ENCODE results near the gene TUBG1. TPM values are rescaled to one million over a fixed set of nuclear protein-coding genes. Genes with fewer than 3 reads are reported as not detected.
A peak's percentile ranks its signal among the peaks of the same experiment; 100 is the strongest.

TUBG1 gene
- total and polyA plus RNA-seq, 4 donors = 12.5 to 51.1 (median 27.1) TPM

DNA sequence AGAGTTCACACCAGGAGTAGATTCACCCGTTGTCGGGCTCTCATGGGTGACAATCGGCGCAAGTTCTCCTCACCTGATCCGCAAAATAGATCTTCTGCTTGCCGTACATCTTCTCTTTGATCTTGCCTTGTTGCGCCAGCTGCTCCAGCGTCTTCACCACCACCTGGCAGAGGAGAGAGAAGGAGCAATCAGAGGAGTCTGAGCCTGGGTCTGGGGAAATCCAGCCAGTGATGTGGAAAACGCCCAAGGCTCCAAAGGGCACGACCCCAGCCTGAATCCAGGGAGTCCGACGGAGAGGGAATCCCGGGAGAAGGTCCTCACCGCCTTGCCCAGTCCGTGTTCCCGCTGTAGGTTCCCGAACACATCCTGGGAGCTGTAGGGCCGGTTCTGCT lies 32.3 kb upstream of the TUBG1 start:
- peaks cover 3 to 20% (median 15%) of the 10 kb centered on the region in 4 donors for H3K4me1 ChIP-seq (ENCODE audit: control insufficient read depth in 4 of 4, insufficient read depth in 4 of 4, low read length in 3 of 4)
- peak overlapping the region; percentile 7 to 51 (median 47) for H3K4me3 ChIP-seq (ENCODE audit: low read depth in 1 of 3, low read length in 3 of 3)
- peak overlapping the region; percentile 42 to 89 for H3K27ac ChIP-seq (ENCODE audit: low read depth in 1 of 2, low read length in 2 of 2)
- H3K9ac ChIP-seq (ENCODE audit: low read depth in 1 of 2, low read length in 2 of 2) = no peak overlapping the region
- no peak for DNase-seq (ENCODE audit: low spot score)
- TF ChIP-seq GABPA (IDR thresholded peaks at IDR 0.05 in 1 of 2, conservative IDR thresholded peaks at IDR 0.05 in 1 of 2) (no peak), JUND (IDR thresholded peaks at IDR 0.05) (no peak)
- WGBS = 11% methylated on average over 18 of the region's 18 CpGs
- no peaks in the 10 kb centered on the region for H3K9me3 ChIP-seq (ENCODE audit: control insufficient read depth in 4 of 4, low read length in 3 of 4)
- peaks cover 3 to 41% (median 26%) of the 10 kb centered on the region in 4 donors for H3K36me3 ChIP-seq (ENCODE audit: control insufficient read depth in 4 of 4, insufficient read depth in 3 of 4, low read depth in 1 of 4, low read length in 3 of 4)
- H3K27me3 ChIP-seq (ENCODE audit: control insufficient read depth in 4 of 4, insufficient read depth in 4 of 4, low read length in 3 of 4) = no peaks in the 10 kb centered on the region

DNA sequence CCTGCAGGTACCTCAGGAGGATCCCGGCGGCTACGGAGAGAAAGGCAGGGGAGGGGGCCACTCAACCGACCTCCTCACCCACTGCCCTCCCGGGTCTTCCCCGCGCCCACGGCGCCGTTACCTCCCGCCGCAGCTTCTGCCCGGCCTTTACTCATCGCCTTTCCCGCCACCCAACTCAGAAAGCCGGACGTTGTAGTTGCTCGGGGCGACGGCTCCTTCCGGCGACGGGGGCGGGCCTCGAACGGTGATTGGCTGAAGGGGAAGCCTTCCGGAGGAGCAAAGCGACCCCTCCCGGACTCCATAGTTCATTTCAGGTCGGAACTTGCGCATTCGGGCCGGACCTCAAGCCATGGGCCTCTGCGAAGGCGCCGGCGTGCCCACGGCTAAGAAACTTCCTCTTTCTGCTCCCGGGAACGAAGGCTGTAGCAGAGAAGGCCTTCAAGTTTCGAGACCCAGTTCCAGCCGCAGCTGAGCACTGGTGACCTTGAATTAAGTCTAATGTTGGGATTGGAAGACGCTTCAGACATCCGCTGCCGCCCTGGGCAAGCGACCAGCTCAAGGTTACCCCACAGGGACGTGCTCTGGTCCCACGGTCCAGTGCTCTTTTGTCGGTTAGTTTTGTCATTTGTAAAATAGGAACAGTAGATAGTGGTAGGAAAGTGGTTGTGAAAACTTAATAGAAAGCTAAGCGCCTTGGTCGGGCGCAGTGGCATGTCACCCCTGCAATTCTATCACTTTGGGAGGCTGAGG lies 31.8 kb upstream of the TUBG1 start, which contains the start of gene PSMC3IP:
Gene PSMC3IP, minus strand, starts transcription at position 198 of the 750 bp plus-strand sequence. Its CDS starts 43 bp downstream, at position 155.
- Histone ChIP-seq H3K9me3 (ENCODE audit: control insufficient read depth in 4 of 4, low read length in 3 of 4) (no peaks in the 10 kb centered on the region), H3K27me3 (ENCODE audit: control insufficient read depth in 4 of 4, insufficient read depth in 4 of 4, low read length in 3 of 4) (no peaks in the 10 kb centered on the region), H3K9ac (ENCODE audit: low read depth in 1 of 2, low read length in 2 of 2) (peak within 1 kb of the TSS; percentile 89 to 97), H3K36me3 (ENCODE audit: control insufficient read depth in 4 of 4, insufficient read depth in 3 of 4, low read depth in 1 of 4, low read length in 3 of 4) (peaks cover 5 to 42% (median 28%) of the 10 kb centered on the region in 4 donors), H3K4me1 (ENCODE audit: control insufficient read depth in 4 of 4, insufficient read depth in 4 of 4, low read length in 3 of 4) (peaks cover 3 to 19% (median 13%) of the 10 kb centered on the region in 4 donors), H3K27ac (ENCODE audit: low read depth in 1 of 2, low read length in 2 of 2) (peak within 1 kb of the TSS; percentile 85 to 89), H3K4me3 (ENCODE audit: low read depth in 1 of 3, low read length in 3 of 3) (peak within 1 kb of the TSS; percentile 51 to 97 (median 78))
- TF ChIP-seq, protein P1, sequence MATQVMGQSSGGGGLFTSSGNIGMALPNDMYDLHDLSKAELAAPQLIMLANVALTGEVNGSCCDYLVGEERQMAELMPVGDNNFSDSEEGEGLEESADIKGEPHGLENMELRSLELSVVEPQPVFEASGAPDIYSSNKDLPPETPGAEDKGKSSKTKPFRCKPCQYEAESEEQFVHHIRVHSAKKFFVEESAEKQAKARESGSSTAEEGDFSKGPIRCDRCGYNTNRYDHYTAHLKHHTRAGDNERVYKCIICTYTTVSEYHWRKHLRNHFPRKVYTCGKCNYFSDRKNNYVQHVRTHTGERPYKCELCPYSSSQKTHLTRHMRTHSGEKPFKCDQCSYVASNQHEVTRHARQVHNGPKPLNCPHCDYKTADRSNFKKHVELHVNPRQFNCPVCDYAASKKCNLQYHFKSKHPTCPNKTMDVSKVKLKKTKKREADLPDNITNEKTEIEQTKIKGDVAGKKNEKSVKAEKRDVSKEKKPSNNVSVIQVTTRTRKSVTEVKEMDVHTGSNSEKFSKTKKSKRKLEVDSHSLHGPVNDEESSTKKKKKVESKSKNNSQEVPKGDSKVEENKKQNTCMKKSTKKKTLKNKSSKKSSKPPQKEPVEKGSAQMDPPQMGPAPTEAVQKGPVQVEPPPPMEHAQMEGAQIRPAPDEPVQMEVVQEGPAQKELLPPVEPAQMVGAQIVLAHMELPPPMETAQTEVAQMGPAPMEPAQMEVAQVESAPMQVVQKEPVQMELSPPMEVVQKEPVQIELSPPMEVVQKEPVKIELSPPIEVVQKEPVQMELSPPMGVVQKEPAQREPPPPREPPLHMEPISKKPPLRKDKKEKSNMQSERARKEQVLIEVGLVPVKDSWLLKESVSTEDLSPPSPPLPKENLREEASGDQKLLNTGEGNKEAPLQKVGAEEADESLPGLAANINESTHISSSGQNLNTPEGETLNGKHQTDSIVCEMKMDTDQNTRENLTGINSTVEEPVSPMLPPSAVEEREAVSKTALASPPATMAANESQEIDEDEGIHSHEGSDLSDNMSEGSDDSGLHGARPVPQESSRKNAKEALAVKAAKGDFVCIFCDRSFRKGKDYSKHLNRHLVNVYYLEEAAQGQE (IDR thresholded peaks at IDR 0.05) = no peak
- TF ChIP-seq GABPA (IDR thresholded peaks at IDR 0.05 in 1 of 2, conservative IDR thresholded peaks at IDR 0.05 in 1 of 2) (peak; percentile 83 to 97), TAF1 (conservative IDR thresholded peaks at IDR 0.05) (no peak), JUND (IDR thresholded peaks at IDR 0.05) (peak in 1 of 2 donors; percentile 49), RAD21 (IDR thresholded peaks at IDR 0.05) (peak in 1 of 2 donors; percentile 52), FOXA2 (IDR thresholded peaks at IDR 0.05) (no peak), EGR1 (IDR thresholded peaks at IDR 0.05; ENCODE audit: low read depth in 2 of 2) (peak; percentile 80 to 85), FOXA1 (IDR thresholded peaks at IDR 0.05) (no peak), SP1 (IDR thresholded peaks at IDR 0.05) (peak; percentile 78), NR2F2 (IDR thresholded peaks at IDR 0.05) (peak; percentile 55), HNF4A (conservative IDR thresholded peaks at IDR 0.05) (peak; percentile 28 to 38), RXRA (IDR thresholded peaks at IDR 0.05) (peak; percentile 91 to 97), YY1 (IDR thresholded peaks at IDR 0.05) (peak; percentile 78)
- TF ChIP-seq, protein P2, sequence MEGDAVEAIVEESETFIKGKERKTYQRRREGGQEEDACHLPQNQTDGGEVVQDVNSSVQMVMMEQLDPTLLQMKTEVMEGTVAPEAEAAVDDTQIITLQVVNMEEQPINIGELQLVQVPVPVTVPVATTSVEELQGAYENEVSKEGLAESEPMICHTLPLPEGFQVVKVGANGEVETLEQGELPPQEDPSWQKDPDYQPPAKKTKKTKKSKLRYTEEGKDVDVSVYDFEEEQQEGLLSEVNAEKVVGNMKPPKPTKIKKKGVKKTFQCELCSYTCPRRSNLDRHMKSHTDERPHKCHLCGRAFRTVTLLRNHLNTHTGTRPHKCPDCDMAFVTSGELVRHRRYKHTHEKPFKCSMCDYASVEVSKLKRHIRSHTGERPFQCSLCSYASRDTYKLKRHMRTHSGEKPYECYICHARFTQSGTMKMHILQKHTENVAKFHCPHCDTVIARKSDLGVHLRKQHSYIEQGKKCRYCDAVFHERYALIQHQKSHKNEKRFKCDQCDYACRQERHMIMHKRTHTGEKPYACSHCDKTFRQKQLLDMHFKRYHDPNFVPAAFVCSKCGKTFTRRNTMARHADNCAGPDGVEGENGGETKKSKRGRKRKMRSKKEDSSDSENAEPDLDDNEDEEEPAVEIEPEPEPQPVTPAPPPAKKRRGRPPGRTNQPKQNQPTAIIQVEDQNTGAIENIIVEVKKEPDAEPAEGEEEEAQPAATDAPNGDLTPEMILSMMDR (IDR thresholded peaks at IDR 0.05; ENCODE audit: low read depth, low read length, missing input control) = peak; percentile 22
- TF ChIP-seq, protein P3, sequence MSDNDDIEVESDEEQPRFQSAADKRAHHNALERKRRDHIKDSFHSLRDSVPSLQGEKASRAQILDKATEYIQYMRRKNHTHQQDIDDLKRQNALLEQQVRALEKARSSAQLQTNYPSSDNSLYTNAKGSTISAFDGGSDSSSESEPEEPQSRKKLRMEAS (IDR thresholded peaks at IDR 0.05) = peak; percentile 43
- TF ChIP-seq, protein P4, sequence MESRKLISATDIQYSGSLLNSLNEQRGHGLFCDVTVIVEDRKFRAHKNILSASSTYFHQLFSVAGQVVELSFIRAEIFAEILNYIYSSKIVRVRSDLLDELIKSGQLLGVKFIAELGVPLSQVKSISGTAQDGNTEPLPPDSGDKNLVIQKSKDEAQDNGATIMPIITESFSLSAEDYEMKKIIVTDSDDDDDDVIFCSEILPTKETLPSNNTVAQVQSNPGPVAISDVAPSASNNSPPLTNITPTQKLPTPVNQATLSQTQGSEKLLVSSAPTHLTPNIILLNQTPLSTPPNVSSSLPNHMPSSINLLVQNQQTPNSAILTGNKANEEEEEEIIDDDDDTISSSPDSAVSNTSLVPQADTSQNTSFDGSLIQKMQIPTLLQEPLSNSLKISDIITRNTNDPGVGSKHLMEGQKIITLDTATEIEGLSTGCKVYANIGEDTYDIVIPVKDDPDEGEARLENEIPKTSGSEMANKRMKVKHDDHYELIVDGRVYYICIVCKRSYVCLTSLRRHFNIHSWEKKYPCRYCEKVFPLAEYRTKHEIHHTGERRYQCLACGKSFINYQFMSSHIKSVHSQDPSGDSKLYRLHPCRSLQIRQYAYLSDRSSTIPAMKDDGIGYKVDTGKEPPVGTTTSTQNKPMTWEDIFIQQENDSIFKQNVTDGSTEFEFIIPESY (IDR thresholded peaks at IDR 0.05) = peak; percentile 92
- TF ChIP-seq, protein P5, sequence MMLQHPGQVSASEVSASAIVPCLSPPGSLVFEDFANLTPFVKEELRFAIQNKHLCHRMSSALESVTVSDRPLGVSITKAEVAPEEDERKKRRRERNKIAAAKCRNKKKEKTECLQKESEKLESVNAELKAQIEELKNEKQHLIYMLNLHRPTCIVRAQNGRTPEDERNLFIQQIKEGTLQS (IDR thresholded peaks at IDR 0.05) = peak; percentile 23
- under 1% methylated on average over 52 of the region's 52 CpGs for WGBS
- peak; percentile 94 for DNase-seq (ENCODE audit: low spot score)

Measured in liver (tissue), 9 donors.